Middle frontal gyrus (tissue), 1 donor: Measurements from ENCODE around the gene RBM20.

ENCODE experiments used
- DNase-seq: peaks from one replicate; pipeline ENCODE4 v3.0.0-alpha.2; 2015; ENCODE audit warnings: low spot score; ENCODE audit errors: extremely low spot score

RBM20 gene

GRCh38 chr10:110783509-110784107 lies 139.5 kb downstream of the RBM20 start:
- no peak for DNase-seq

- no peak for DNase-seq
Measured at GRCh38 chr10:110784198-110784597, 140.1 kb downstream of the RBM20 start.

- DNase-seq, result no peak
Measured at GRCh38 chr10:110786172-110786571, 142.0 kb downstream of the RBM20 start.

GRCh38 chr10:110788620-110789385 lies 144.7 kb downstream of the RBM20 start:
- DNase-seq, result no peak

GRCh38 chr10:110789604-110790433 lies 145.7 kb downstream of the RBM20 start:
- no peak for DNase-seq

- DNase-seq, result no peak
Measured at GRCh38 chr10:110790913-110791506, 146.9 kb downstream of the RBM20 start.

GRCh38 chr10:110791541-110792073 lies 147.5 kb downstream of the RBM20 start:
- DNase-seq, result no peak

GRCh38 chr10:110792476-110793125 lies 148.5 kb downstream of the RBM20 start:
- no peak for DNase-seq

GRCh38 chr10:110793128-110793812 lies 149.1 kb downstream of the RBM20 start:
- DNase-seq, result no peak

- no peak for DNase-seq
Measured at GRCh38 chr10:110793886-110794285, 149.8 kb downstream of the RBM20 start.

- DNase-seq, result no peak
Measured at GRCh38 chr10:110794808-110795207, 150.7 kb downstream of the RBM20 start.

GRCh38 chr10:110797416-110797815 lies 153.3 kb downstream of the RBM20 start:
- DNase-seq, result no peak

GRCh38 chr10:110798340-110798739 lies 154.2 kb downstream of the RBM20 start:
- no peak for DNase-seq

GRCh38 chr10:110802090-110802489 lies 158.0 kb downstream of the RBM20 start:
- no peak for DNase-seq

GRCh38 chr10:110802551-110803238 lies 158.6 kb downstream of the RBM20 start:
- no peak for DNase-seq

- DNase-seq, result no peak
Measured at GRCh38 chr10:110803239-110803749, 159.2 kb downstream of the RBM20 start.

- no peak for DNase-seq
Measured at GRCh38 chr10:110803830-110804338, 159.7 kb downstream of the RBM20 start.

GRCh38 chr10:110804376-110804775 lies 160.2 kb downstream of the RBM20 start:
- no peak for DNase-seq

- no peak for DNase-seq
Measured at GRCh38 chr10:110805292-110805691, 161.2 kb downstream of the RBM20 start.
